ENCODE measurements around the gene SLC13A3.

Gene SLC13A3

DNA sequence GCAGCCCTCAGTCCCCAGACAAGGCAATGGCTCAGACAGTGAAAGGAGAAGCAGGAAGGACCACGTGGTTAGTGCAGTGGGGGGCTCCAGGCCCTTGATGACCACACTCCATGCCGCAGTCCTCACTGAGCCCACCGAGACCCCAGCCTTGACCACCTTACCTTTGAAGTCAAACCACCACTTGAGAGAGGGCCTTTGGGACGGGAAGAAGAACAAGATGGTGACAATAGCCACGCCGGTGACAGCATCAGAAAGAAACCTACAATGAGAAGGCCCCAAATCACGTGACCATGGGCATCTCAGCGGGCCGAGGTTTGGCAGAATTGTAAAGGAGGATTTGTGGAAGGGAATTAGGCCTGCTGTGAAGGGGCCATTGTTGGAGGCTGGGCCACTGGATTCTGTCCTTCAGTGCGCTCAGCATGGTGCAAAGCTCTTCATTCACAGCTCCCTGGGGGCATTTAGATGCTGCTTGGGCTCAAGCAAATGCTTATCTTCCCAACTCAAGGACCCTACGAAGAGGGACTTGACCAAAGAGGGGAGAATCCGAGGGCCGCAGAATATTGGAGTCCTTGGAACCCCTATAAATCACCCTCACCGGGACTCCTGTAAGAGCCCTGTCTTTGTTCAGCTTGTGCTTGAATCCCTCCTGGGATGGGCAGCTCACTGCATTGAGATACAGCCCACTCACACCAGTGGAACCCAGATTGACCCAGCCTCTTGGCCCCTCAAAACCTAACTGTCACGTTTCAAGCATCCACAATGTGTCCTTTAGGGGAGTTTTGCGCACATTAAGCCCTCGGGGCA lies 67.6 kb downstream of the SLC13A3 start:
- no peak overlapping the region for H3K4me3 ChIP-seq (replicated peaks; ENCODE audit: low read depth, low read length)
- TF ChIP-seq, protein P1, sequence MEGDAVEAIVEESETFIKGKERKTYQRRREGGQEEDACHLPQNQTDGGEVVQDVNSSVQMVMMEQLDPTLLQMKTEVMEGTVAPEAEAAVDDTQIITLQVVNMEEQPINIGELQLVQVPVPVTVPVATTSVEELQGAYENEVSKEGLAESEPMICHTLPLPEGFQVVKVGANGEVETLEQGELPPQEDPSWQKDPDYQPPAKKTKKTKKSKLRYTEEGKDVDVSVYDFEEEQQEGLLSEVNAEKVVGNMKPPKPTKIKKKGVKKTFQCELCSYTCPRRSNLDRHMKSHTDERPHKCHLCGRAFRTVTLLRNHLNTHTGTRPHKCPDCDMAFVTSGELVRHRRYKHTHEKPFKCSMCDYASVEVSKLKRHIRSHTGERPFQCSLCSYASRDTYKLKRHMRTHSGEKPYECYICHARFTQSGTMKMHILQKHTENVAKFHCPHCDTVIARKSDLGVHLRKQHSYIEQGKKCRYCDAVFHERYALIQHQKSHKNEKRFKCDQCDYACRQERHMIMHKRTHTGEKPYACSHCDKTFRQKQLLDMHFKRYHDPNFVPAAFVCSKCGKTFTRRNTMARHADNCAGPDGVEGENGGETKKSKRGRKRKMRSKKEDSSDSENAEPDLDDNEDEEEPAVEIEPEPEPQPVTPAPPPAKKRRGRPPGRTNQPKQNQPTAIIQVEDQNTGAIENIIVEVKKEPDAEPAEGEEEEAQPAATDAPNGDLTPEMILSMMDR (IDR thresholded peaks at IDR 0.05; ENCODE audit: low read length, missing control alignments): no peak
- DNase-seq (ENCODE audit: low read depth): no peak

DNA sequence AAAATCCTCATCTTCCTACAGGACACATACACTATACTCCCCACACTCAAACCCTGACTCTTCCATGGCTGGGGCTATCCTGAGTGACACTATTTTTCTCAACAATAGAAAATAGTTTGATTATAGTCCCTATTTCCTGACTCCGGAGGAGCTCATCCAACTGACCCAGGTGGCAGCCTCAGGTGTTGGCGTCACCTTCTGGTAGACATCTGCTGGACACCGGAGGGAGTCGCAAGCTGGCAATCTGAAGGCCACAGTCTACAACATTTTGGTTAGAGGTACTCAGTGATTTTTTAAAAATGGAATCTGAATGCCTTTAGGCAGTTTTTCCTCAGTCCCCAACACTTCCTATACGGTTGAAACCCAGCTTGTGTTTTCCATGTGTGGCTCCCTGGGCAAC lies 68.6 kb downstream of the SLC13A3 start:
- DNase-seq (ENCODE audit: low read depth): no peak
- no peak overlapping the region for H3K4me3 ChIP-seq (replicated peaks; ENCODE audit: low read depth, low read length)

DNA sequence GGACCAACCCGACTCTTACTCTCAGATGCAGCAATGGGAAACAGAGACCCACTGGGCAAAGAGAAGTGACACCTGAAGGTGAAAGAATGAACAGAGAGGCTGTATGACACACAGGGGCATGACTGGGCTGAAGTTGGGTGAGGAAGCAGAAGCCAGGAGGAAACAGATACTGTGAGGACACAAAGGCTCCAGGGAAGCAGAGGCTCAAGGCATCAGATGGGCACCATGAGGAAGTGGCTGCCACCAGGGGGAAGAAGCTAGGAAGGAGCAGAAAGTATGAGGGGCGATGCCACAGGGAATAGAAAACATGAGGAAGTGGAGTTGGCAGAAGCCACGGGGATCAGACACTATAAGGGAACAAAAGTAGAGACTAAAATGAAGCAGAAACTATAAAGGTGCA lies 69.9 kb downstream of the SLC13A3 start:
- TF ChIP-seq, protein P1 (IDR thresholded peaks at IDR 0.05; ENCODE audit: low read length, missing control alignments): no peak
- DNase-seq (ENCODE audit: low read depth): no peak
- no peak overlapping the region for H3K4me3 ChIP-seq (replicated peaks; ENCODE audit: low read depth, low read length)

More for the DNA sequence above, 68.6 kb downstream of the SLC13A3 start:
- TF ChIP-seq, protein P1 (IDR thresholded peaks at IDR 0.05; ENCODE audit: low read length, missing control alignments): no peak

DNA sequence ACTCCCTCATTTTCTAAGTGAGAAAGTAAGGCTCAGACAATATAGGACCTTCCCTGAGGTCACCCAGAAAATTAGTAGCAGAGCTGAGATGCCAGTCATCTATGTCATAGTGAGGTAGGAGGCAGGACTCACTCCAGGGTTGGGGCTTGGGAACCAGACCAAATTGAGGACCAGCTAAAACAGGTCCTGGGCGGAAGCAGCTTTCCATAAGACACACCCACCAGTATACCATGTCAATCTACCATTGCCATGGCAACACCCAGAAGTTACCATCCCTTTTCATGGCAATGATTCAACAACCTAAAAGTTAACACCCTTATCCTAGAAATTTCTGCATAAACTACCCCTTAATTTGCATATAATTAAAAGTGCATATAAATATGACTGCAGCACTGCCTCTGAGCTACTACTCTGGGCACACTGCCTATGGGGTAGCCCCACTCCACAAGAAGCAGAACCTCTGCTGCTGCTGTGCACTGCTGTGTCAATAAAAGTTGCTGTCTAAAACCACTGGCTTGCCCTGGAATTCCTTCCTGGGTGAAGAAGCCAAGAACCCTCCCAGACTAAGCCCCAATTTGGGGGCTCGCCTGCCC lies 70.5 kb downstream of the SLC13A3 start:
- no peak for DNase-seq (ENCODE audit: low read depth)
- no peak overlapping the region for H3K4me3 ChIP-seq (replicated peaks; ENCODE audit: low read depth, low read length)
- TF ChIP-seq, protein P1 (IDR thresholded peaks at IDR 0.05; ENCODE audit: low read length, missing control alignments): no peak

DNA sequence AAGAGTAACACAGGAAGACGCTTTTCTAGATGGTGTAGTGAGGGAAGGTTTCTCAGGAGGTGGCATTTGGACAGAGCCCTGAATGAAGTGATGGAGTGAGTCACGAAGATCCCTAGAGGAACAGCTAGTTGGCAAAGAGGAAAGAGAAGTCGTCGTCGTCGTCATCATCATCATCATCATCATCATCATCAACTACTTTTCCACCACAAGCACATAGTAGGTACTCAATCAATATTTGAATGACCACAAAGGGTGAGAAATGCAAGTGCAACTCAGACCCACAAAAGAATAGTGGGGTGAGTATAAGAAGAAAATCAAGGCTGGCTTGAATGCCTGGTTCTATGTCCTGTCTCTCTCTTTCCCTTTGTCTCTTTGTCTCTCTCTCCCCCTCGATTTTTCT lies 72.5 kb downstream of the SLC13A3 start:
- no peak overlapping the region for H3K4me3 ChIP-seq (replicated peaks; ENCODE audit: low read depth, low read length)
- DNase-seq (ENCODE audit: low read depth): no peak
- TF ChIP-seq, protein P1 (IDR thresholded peaks at IDR 0.05; ENCODE audit: low read length, missing control alignments): no peak

DNA sequence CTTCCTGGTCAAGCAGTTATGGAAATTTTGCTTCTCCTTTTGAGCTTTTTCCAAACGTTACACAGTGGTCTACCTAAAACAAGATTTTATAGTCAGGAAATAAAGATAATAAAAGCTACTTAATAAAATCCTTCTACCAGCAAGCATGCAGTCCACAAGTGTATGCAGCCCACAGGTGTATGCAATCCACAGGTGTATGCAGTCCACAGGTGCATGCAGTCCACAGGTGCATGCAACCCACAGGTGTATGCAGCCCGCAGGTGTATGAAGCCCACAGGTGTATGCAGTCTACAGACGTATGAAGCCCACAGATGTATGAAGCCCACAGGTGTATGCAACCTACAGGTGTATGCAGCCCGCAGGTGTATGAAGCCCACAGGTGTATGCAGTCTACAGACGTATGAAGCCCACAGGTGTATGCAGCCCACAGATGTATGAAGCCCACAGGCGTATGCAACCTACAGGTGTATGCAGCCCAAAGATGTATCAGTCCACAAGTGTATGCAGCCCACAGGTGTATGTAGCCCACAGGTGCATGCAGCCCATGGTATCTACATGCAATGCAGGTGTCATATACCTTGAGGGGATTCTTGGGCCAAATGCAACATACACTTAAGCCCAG lies 74.4 kb downstream of the SLC13A3 start:
- no peak overlapping the region for H3K4me3 ChIP-seq (replicated peaks; ENCODE audit: low read depth, low read length)
- TF ChIP-seq, protein P1 (IDR thresholded peaks at IDR 0.05; ENCODE audit: low read length, missing control alignments): no peak
- no peak for DNase-seq (ENCODE audit: low read depth)

Data from fibroblast of pulmonary artery (primary cell).